HG03280 (cell line): ENCODE results near the gene SACM1L.
"Not testable (repeated sequence)": the region's sequence is repeated elsewhere in the genome, so short reads cannot be mapped to it uniquely, and the experiment has no call there.

ENCODE experiments used
- ATAC-seq: cut with Tn5 transposase; IDR thresholded peaks from one replicate; pipeline ENCODE4 v1.9.1; 2021; ENCODE audit warnings: mild to moderate bottlenecking, moderate library complexity; ENCODE audit not compliant: unreplicated experiment

SACM1L gene

DNA sequence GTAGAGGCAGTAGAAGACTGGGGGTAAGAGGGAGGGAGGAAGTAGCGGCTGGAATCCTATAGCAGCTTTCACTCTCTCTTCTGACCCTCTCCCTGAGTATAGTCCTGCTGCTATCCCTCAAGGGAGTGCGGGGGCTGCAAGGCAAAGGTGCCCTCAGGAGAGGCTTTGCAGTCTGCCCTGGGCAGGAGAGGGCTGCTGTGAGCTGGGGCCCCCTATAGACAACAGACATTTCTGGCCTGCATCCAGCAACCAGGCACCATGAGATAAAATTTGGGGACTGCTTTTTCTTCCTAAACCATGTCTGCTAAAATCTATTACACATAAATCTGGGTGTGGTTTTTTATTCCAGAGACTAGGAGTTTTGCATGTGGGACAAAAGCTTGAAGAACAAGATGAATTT is 48.0 kb downstream of the SACM1L start:
- ATAC-seq, result no peak

DNA sequence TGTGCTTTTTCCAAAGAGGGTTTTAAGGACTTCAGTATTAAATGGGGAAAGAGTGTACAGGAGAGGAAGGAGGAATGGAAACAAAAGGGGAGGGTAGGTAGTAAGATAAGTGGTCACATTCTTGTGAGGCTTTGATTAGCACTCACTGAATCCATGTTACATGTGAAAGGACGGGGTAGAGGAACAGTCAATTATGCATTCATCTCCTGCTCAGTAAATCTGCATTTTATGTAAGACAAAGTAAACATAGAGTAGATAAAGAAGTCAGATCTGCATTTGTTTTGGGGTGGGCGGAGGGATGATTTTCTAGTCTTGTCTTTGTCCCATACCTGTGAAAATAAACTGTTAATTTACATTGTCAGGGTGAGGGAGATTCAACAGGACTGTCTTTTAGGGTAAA is 50.8 kb downstream of the SACM1L start:
- no peak for ATAC-seq

DNA sequence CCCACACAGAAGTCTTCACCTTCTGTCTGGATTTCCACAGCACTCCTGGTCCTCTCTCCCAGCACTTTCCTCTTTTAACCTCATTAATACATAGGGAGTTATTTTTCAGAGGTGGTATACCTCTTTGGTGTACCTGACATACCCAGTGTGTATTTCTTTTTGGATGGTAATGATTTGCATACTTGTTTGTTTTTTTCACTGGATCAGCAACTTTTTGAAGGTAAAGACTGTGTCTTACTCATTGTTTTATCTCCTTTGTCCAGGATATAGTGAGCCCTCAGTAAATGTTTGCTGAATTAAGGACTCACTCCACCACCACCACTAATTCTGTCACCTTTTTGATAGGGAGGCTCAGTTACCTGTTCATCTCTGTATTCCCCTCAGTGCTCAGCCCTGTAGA is 52.1 kb downstream of the SACM1L start:
- no peak for ATAC-seq

DNA sequence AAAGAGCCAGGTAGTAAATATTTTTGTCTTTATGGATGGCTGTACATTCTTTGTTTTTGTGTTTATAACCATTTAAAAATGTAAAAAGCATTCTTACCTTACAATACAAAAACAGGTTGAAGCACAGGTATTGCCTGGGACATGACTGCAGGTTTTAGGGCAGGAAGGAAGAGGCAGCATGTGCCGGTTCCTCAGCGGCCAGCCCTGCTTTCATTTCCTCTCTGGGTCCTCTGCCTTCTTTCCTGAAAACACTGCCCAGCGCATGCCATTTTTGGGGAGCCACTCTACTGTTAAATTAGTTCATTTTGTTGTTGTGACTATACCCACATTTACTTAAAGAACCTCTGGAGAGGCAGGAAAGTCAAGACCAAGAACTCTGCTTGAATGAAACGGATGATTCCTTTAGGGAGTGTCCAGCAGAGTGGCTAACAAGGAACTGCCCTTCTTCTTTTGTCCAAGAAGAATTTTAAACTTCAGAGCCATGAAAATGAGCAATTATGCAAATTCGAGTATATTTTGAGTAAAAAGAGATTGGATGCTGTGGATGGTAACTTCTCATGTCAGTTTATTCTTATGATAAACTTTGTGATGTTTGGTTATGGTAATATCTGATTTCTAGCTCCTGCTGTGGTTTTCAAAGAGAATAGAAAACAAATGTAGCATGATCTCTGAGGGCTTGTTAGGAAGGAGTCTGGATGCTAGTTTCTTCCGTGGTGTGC is 52.7 kb downstream of the SACM1L start:
- no peak for ATAC-seq

DNA sequence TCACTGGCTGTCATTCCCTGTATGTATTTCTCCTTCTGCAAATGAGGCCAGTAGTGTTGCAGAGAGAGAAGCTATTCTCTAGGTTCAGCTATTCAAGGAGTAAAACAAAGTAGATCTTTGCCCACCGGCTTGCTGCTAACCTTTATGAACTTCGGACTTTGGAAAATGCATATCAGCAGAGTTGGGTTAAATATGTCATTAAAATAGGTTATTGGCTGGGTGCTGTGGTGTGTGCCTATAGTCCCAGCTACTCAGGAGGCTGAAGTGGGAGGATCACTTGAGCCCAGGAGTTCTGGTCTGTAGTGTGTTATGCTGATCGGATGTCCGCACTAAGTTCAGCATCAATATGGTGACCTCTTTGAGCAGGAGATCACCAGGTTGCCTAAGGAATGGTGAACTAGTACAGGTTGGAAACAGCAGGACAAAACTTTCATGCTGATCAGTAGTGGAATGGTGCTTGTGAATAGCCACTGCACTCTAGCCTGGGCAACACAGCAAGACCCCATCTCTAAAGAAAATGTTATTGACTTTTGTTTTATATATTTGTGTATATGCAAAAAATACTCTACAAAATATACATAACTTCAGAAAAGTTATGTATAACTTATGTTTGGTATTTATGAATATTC is 53.4 kb downstream of the SACM1L start:
- ATAC-seq, result no peak

DNA sequence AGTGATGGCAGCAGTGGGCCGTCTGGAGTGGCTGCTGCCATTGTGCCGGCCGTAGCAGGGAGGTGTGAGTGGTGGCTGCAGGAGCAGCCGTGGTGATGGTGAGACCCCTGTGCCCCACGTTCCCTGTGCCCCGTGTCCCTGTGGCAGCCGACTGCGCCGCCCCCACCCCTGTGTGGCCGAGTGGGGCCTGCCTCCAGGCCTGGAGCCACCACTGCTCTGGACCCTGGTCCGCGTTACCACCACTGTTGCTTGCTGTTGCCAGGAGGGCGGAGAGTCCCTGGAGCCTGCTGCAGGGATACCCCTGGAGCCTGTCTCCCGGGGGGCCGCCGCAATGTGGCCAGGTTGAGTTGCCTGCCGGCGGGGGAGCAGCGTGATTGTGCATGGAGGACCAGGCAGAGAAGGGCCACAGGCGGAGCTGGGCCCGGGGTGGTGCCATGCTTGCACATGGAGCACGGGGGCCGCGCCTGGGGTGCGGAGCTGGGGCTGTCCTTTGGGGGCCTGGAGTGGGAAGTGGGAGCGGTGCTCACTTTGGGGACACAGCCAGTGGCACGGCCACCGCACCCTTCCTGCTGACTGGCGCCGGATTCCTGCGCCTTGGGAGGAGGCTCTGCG is 57.1 kb downstream of the SACM1L start:
- ATAC-seq, result no peak

DNA sequence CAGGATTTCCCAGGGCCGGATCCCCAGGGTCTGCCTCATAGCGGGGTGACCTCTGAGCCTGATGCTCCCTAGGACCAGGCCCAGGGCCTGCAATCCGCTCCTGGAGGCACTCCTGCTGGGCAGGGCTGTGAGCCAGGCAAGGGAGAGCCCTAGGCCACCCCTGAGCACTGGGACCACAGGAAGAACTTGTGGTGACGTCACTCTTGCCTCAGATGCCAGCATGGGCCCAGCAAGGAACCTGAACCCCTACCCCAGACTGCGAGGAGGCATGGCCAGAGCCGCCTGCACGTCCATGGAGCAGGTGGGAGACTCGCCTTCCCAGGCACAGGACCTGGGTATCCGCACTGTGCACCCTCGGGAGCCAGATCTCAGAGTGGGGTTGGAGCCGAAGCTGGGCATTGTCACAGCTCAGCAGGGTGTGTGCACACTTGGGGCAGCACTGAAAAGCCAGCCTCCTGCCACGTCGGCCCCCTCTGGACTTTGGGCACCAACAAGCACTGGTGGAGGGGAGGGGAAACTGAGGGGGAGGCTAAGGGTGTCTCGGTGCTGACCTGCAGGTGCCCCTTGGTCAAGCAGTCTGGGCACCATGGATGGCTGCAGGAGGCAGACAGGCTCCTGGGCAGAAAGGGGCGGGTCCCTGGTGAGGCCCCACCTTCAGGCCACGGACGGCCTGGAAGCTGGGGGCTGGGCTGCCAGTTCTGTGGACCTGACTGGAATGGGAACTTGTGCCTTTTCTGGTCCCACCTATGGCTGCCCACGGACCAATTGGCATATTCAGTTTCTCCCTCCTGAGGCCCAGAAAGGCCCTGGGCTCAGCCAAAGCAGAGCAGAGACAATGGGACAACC is 57.8 kb downstream of the SACM1L start:
- no peak for ATAC-seq

DNA sequence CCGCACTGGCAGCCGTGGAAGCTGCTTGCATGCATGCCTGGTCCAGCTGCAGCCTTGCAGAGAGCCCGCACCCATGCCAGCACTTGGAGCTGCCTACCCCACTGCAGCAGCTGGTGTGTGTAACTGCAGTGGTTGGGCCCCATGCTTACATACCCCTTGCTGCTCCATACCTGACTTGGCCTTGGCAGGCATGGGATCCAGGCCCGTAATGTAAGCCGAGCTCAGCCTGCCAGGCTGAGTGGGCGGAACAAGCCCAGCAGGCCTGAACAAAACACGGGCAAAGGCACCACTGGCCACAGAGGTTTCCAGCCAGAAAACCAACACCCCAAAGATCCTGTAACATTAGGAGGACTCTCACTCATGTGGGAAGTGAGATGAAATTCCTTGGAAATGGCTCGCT is 58.9 kb downstream of the SACM1L start:
- no peak for ATAC-seq

DNA sequence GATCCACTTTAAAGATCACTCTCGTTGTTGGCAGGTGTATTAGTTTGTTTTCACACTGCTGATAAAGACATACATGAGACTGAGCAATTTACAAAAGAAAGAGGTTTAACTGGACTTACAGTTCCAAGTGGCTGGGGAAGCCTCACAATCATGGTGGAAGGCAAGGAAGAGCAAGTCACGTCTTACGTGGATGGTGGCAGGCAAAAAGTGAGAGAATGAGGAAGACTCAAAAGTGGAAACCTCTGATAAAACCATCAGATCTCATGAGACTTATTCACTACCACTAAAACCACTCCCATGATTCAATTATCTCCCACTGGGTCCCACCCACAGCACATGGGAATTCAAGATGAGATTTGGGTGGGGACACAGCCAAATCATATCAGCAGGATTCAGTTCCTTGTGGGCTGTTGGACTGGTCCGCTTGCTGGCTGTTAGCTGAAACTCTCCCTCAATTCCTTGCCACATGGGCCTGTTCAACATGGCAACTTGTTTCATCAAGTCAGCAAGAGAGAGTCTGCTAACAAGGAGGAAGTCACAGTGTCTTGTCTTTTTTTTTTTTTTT is 59.9 kb downstream of the SACM1L start:
- not testable (repeated sequence) for ATAC-seq

DNA sequence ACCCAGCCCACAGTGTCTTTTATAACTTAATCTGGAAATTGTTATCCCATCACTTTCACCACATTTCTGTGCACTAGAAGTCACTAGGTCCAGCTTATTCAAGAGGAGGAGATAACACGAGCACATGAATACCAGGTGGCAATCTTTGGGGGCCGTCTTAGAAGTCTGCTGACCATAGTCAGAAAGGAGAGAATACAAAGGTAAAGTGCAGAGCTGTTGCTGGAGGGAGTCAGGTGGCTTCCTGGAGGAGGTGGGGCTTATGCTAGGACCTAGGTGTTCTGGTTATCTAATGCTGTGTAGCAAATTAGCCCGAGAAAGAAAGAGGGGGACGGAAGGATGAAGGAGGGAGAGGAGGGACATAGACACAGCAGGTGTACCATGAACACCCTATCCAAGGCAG is 60.7 kb downstream of the SACM1L start:
- no peak for ATAC-seq

DNA sequence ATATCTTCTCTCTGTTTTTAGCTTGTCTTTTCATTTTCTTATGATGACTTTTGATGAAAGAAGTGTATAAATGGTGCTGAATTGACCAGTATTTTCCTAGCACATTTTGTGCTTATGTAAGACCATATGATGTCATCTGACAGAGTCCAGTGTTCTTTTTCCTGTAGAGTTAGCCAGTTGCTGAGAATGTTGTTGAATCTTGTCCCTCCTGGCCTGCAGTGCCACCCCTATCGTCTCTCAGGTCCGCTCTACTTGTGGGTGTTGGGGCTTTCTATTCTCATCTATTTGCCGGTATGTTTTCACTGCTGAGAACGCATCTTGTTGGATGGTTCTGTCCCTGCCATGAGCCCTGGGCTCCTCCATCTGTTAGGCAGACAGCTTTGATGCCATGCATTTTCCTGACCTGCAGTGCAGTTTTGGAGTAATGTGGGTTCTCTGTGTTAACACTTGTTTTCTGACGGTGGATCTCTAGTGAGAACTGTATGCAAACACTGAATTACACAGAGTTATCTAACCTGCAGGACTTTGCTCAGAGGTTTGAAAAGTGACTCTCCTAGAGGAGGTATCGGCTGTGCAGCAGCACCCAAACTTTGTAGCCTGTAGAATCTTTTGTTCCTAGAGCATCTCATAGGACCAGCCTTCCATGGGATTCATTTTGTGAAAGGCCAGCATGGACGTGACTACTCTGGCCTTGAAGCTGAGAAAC is 62.5 kb downstream of the SACM1L start:
- ATAC-seq, result no peak

DNA sequence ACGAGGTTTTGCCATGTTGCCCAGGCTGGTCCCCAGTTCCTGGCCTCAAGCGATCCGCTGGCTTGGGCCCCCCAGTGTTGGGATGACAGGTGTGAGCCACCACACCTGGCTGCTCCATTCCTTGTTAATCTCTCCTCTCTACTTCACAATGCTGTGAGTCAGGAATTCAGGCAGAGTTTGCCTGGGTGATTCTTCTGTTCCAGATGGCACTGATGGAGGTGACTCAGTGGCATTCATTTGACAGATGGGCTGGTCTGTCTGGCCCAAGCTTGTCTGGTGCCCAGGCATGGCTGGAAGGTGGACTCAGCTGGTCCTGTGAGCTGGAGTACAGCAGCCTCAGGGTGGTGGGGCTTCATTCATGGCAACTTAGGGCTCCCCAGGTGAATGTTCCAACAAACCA is 63.9 kb downstream of the SACM1L start:
- no peak for ATAC-seq

DNA sequence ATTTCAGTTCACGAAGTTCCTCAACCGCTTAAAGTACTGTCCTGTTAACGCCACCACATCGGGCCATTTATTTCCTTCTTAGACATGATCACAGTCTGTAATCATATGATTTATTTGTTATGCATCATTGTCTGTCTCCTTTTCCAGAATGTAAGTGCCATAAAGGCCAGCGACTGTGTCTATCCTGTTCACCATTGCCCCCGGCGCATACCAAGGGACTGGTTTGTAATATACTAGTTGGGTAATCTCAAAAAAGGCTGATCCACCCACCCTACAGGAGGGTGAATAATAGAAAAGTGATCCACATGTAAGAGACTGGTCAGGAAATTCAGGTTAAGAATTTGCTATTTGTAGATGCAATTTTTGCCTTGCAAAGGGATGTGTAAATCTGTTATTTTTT is 65.3 kb downstream of the SACM1L start:
- ATAC-seq, result no peak

DNA sequence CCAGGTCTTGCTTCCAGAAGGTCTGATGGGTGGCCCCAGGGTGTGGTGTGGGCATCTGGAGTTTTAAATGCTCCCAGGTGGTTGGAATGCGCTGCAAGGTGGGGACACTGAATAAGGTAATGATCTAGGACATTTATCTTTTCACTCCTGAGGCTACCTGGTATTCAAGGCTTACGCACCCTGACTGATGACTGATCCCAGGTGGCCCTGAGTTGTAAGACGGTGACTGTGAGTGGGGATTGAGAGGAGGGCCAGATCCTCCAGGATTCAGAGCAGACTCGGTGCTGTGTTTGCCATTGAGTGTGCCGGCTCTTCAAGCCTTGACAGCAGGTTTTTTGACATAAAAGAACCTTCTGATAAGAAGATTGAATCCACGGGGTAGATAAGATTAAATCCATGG is 66.9 kb downstream of the SACM1L start:
- ATAC-seq, result no peak

DNA sequence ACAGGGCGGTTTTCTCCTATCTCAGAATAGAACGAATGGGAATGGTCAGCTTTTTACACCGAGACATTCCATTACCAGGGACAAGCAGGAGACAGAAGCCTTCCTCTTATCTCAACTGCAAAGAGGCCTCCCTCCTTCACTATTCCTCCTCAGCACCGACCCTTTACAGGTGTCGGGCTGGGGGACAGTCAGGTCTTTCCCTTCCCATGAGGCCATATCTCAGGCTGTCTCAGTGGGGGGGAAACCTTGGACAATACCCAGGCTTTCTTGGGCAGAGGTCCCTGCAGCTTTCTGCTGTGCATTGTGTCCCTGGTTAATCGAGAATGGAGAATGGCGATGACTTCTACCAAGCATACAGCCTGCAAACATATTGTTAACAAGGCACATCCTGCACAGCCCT is 67.9 kb downstream of the SACM1L start:
- ATAC-seq, result not testable (repeated sequence)

DNA sequence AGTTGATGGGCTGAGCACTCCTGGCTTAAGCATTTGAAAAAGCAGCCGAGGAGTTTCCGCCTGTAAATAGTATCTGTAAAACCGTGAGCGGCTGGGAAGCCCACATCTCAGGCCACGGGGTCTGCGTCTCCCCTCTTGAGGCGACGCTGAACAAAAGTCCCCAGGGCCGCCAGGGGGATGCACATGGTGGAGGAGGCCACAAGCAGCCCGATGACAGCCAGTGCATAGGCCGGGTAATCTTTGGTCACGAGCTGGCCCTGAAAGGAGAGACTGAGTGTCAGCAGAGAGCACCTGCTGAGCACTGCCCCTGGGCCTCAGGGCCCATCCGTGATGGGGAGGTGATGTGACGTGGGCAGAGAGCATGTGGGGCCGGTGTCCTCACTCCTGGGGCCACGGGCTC is 69.7 kb downstream of the SACM1L start:
- ATAC-seq, result no peak

DNA sequence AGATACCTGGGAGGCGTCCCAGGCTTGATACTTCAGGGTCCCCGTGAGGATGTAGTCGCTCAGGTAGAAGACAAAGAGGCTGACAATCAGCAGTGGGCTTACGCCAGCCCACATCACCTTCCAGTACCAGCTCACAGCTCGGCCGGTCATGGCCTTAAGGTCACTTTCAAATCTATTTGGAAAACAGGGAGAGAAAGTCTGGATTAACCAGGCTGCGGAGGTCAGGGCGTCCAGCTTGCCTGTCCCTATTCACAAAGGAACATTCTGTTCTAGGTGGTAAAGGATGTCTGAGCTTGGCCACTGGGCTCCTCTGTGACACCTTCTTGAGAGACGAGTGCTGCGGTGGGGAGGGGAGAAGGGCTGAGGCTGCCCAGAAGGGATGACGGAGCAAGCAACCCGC is 70.7 kb downstream of the SACM1L start:
- no peak for ATAC-seq

DNA sequence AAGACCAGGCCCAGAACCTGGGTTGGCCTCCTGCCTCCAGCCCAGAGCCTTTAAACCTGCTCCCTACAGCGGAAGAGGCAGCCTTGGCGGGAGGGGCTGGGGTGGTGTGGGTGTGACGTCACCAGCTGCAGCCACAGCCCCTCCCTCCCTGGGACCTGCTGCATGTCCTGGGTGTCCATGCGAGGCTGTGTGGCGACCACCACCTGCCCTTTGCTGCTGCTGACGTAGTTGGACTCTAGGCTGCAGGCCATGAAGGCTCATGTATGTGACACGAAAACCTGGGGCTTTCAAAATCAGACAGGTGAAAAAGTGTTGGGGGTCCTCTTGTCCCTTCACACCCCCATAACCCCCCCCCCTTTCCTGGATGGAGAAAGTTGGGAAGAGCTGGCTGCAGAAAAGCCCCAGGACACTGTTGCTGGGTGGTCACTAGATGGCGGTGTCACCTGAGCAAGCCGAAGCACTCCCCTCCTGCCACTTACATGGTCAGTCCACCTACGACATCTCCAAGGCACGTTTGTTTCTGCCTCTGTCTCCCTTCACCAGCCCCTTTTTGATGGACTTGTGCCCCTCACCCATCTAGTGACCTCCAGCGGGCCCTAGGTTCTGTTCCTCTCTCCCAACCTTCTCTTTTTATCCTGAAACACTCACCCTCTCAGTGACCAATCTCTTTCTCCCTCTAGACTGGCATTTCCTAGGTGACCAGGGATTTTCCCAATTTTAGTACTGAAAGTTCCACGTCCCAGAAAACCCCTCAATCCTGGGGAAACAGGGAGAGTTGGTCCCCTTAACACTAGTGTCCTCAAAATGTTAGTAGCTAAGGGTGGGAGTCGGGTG is 71.9 kb downstream of the SACM1L start:
- ATAC-seq, result no peak

DNA sequence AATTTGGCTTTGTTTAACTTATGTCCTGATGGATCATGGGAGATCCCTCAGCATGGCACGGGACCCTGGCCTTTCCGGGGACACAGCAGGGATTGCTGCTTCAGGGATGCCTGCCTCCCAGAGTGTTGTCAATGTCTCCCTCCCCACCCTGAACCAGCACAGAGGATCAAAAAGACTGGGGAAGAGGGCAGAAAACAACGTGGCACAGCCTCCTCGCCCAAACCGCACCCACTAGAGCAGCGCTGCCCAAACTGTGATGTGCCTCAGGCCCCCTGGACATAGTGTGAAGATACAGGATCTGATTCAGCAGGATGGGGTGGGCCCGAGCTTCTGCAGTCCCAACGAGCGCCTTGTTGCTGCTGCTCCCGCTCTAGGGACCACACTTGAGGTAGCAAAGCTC is 72.6 kb downstream of the SACM1L start:
- ATAC-seq, result no peak
